Neural progenitor cell (in vitro differentiated cells): Measurements from ENCODE around the gene WFDC6. TPM values are rescaled to one million over a fixed set of nuclear protein-coding genes. Genes with fewer than 3 reads are reported as not detected.

Experiments used
- DNase-seq: peaks from one replicate; pipeline ENCODE4 v3.0.0-alpha.2; 2016; ENCODE audit warnings: low spot score
- H2AFZ ChIP-seq: fragments of 200-600 bp; sonication (generic); replicated peaks from 2 replicates; pipeline ENCODE4 v1.6.1; 2016; ENCODE audit warnings: antibody characterized with exemption
- H3F3A ChIP-seq: fragments of 200-600 bp; sonication (generic); 2 replicates; pipeline ENCODE4 v1.6.1; 2016; ENCODE audit warnings: antibody characterized with exemption, low read depth
- H3K27ac ChIP-seq: fragments of 200-600 bp; sonication (generic); 2 replicates; pipeline ENCODE4 v1.5.1; 2016; ENCODE audit warnings: mild to moderate bottlenecking
- H3K27me3 ChIP-seq: fragments of 200-600 bp; sonication (generic); 2 replicates; pipeline ENCODE4 v1.6.1; 2016; ENCODE audit warnings: mild to moderate bottlenecking, moderate library complexity
- H3K36me3 ChIP-seq: fragments of 200-600 bp; sonication (generic); 2 replicates; pipeline ENCODE4 v1.5.1; 2016
- H3K4me1 ChIP-seq: fragments of 200-600 bp; sonication (generic); 2 replicates; pipeline ENCODE4 v1.6.1; 2016; ENCODE audit warnings: mixed run types
- H3K4me2 ChIP-seq: fragments of 200-600 bp; sonication (generic); 2 replicates; pipeline ENCODE4 v1.6.1; 2016
- H3K4me3 ChIP-seq: fragments of 200-600 bp; sonication (generic); 2 replicates; pipeline ENCODE4 v1.5.1; 2016
- H3K79me2 ChIP-seq: fragments of 200-600 bp; sonication (generic); 2 replicates; pipeline ENCODE4 v1.6.1; 2016; ENCODE audit warnings: low read depth
- H3K9ac ChIP-seq: fragments of 200-600 bp; sonication (generic); 2 replicates; pipeline ENCODE4 v1.6.1; 2016
- H3K9me3 ChIP-seq: fragments of 200-600 bp; sonication (generic); 2 replicates; pipeline ENCODE4 v1.5.1; 2016; ENCODE audit warnings: low read depth
- H4K20me1 ChIP-seq: fragments of 200-600 bp; sonication (generic); 2 replicates; pipeline ENCODE4 v1.6.1; 2016; ENCODE audit warnings: low read depth
- H3K27ac Mint-ChIP-seq: 3 replicates; pipeline ENCODE4 v1.8.0; 2021; ENCODE audit warnings: mixed read lengths
- H3K27me3 Mint-ChIP-seq: 2 replicates; pipeline ENCODE4 v1.8.0; 2022; ENCODE audit warnings: low read depth, mild to moderate bottlenecking, inconsistent platforms, moderate library complexity, mixed read lengths; ENCODE audit not compliant: insufficient read depth
- H3K36me3 Mint-ChIP-seq: 3 replicates; pipeline ENCODE4 v1.8.0; 2021; ENCODE audit warnings: mixed read lengths
- H3K4me1 Mint-ChIP-seq: 3 replicates; pipeline ENCODE4 v1.8.0; 2021; ENCODE audit warnings: mixed read lengths
- H3K4me3 Mint-ChIP-seq: 3 replicates; pipeline ENCODE4 v1.8.0; 2021; ENCODE audit warnings: mild to moderate bottlenecking, moderate library complexity, mixed read lengths
- H3K9me3 Mint-ChIP-seq: 3 replicates; pipeline ENCODE4 v1.8.0; 2020; ENCODE audit warnings: mixed read lengths
- EZH2 ChIP-seq: fragments of 200-600 bp; sonication (generic); IDR thresholded peaks from 2 replicates; pipeline ENCODE4 v1.6.1; 2017; ENCODE audit warnings: antibody characterized with exemption, mild to moderate bottlenecking, moderate library complexity
- EZH2phosphoT487 ChIP-seq: fragments of 200-600 bp; sonication (generic); IDR thresholded peaks from 2 replicates; pipeline ENCODE4 v1.6.1; 2017; ENCODE audit warnings: antibody characterized with exemption
- total RNA-seq: library from RNA; depleted of rRNA; stranded (reverse); fragments of >200 nt; gene quantifications from 2 replicates; pipeline ENCODE4 v1.2.3, GENCODE V29; 2015; ENCODE audit warnings: low replicate concordance
- TF ChIP-seq, protein P1 (sequence below): fragments of 200-600 bp; sonication (generic); IDR thresholded peaks from 2 replicates; pipeline ENCODE4 v1.5.1; 2017; ENCODE audit warnings: antibody characterized with exemption, mild to moderate bottlenecking

WFDC6 gene
- total RNA-seq, 1 donor from 2014 or later, result not detected

DNA sequence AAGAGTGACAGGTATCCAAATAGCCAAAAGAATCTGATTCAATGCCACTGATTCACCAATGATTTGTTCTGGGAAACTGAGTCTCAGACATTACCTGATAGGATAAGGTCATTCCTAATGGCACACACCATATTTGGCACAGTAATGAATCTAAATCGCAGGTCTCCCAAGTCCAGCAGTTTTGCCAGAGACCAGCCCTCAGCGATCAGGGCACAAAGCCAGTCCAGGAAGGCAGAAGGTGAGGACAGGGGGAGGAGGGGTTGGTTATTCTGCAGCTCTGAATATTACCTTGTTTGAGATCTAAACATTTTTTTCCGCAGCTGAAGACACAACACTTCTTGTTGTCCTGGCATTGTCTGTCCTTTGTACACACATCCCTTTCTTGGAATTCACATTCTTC is 6.1 kb upstream of the WFDC6 start:
- Histone ChIP-seq H3K36me3 (no peaks in the 10 kb centered on the region), H3K79me2 (no peaks in the 10 kb centered on the region), H3K27me3 (no peaks in the 10 kb centered on the region), H3K9ac (no peak overlapping the region), H3K27ac (no peak overlapping the region), H3F3A (no peaks in the 10 kb centered on the region), H3K4me3 (no peak overlapping the region), H3K4me2 (no peak overlapping the region), H3K4me1 (no peaks in the 10 kb centered on the region), H3K9me3 (no peaks in the 10 kb centered on the region), H4K20me1 (no peaks in the 10 kb centered on the region), H2AFZ (peak overlapping the region; percentile 52)
- Mint-ChIP-seq H3K4me3 (no peak overlapping the region), H3K27ac (no peak overlapping the region), H3K4me1 (no peaks in the 10 kb centered on the region), H3K36me3 (no peaks in the 10 kb centered on the region), H3K9me3 (no peaks in the 10 kb centered on the region), H3K27me3 (peaks cover 8% of the 10 kb centered on the region)
- DNase-seq, result no peak
- TF ChIP-seq, protein P1, sequence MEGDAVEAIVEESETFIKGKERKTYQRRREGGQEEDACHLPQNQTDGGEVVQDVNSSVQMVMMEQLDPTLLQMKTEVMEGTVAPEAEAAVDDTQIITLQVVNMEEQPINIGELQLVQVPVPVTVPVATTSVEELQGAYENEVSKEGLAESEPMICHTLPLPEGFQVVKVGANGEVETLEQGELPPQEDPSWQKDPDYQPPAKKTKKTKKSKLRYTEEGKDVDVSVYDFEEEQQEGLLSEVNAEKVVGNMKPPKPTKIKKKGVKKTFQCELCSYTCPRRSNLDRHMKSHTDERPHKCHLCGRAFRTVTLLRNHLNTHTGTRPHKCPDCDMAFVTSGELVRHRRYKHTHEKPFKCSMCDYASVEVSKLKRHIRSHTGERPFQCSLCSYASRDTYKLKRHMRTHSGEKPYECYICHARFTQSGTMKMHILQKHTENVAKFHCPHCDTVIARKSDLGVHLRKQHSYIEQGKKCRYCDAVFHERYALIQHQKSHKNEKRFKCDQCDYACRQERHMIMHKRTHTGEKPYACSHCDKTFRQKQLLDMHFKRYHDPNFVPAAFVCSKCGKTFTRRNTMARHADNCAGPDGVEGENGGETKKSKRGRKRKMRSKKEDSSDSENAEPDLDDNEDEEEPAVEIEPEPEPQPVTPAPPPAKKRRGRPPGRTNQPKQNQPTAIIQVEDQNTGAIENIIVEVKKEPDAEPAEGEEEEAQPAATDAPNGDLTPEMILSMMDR, result no peak
- TF ChIP-seq EZH2, result no peak
- no peak for TF ChIP-seq EZH2phosphoT487

DNA sequence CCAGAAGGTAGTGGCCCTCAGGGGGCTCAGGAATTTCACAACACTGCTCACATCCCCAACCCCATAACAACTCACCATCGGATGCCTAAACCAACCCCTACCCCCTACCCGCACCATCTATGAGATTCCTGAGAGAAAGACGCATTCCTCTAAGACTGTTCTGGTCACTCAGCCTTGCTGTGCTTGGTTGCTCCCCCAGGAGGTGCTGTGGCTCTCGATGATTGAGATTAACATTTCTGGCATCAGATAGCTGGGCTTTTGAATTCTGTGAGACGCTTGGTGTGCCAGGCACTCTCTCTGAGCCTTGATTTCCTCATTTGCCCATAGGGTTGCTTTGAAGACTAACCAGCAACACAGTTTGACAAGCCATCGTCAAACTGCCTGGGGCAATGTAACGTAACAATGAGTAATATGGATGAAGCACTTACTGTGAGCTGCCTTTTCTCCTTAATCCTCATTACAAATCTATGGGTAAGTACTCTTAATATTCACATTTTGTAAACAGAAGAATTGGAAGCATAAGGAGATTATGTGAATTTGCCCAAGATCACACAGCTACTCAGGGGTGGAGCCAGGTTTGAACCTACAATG is 978 bp downstream of the WFDC6 start:
- H3K4me1 ChIP-seq, result no peaks in the 10 kb centered on the region
- Mint-ChIP-seq H3K27ac (no peak overlapping the region), H3K36me3 (no peaks in the 10 kb centered on the region), H3K9me3 (no peaks in the 10 kb centered on the region), H3K4me3 (no peak overlapping the region), H3K27me3 (peaks cover 5% of the 10 kb centered on the region), H3K4me1 (no peaks in the 10 kb centered on the region)
- H3K79me2 ChIP-seq, result no peaks in the 10 kb centered on the region
- H3K4me2 ChIP-seq, result no peak overlapping the region
- no peak overlapping the region for H3K27ac ChIP-seq
- H3K9ac ChIP-seq, result no peak overlapping the region
- H3F3A ChIP-seq, result no peaks in the 10 kb centered on the region
- H2AFZ ChIP-seq, result no peak overlapping the region
- peak; percentile 13 for DNase-seq
- no peak overlapping the region for H3K4me3 ChIP-seq
- H3K9me3 ChIP-seq, result no peaks in the 10 kb centered on the region
- TF ChIP-seq, protein P1, result peak; percentile 37
- TF ChIP-seq EZH2phosphoT487, result no peak
- H3K36me3 ChIP-seq, result no peaks in the 10 kb centered on the region
- no peaks in the 10 kb centered on the region for H4K20me1 ChIP-seq
- H3K27me3 ChIP-seq, result no peaks in the 10 kb centered on the region

DNA sequence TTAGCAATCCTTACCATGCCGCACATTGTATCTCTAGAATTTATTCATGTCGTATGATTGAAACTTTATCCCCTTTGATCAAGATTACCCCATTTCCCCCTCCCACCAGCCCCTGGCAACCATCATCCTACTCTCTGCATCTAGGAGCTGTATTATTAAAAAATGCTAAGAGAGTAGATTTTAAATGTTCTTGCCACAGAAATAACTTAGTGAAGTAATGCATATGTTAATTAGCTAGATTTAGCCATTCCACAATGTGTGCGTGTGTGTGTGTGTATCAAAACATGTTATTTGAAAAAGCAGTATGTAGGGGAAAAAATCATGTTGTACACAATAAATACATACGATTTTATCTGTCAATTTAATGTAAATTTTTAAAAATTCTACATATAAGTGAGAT is 12.0 kb downstream of the WFDC6 start:
- H3F3A ChIP-seq, result no peaks in the 10 kb centered on the region
- no peaks in the 10 kb centered on the region for H3K36me3 Mint-ChIP-seq
- TF ChIP-seq EZH2phosphoT487, result no peak
- TF ChIP-seq EZH2, result no peak
- TF ChIP-seq, protein P1, result no peak
- no peak overlapping the region for H3K4me3 ChIP-seq
- H3K4me1 ChIP-seq, result no peaks in the 10 kb centered on the region
- peaks cover 7% of the 10 kb centered on the region for H3K27me3 Mint-ChIP-seq
- H3K9ac ChIP-seq, result no peak overlapping the region
- no peak overlapping the region for H3K27ac ChIP-seq
- no peak for DNase-seq
- no peaks in the 10 kb centered on the region for H3K9me3 ChIP-seq
- H3K9me3 Mint-ChIP-seq, result no peaks in the 10 kb centered on the region
- H3K4me3 Mint-ChIP-seq, result no peak overlapping the region
- H2AFZ ChIP-seq, result no peak overlapping the region
- no peak overlapping the region for H3K4me2 ChIP-seq
- no peaks in the 10 kb centered on the region for H3K36me3 ChIP-seq
- no peaks in the 10 kb centered on the region for H4K20me1 ChIP-seq
- no peak overlapping the region for H3K27ac Mint-ChIP-seq
- H3K4me1 Mint-ChIP-seq, result no peaks in the 10 kb centered on the region
- no peaks in the 10 kb centered on the region for H3K79me2 ChIP-seq
- H3K27me3 ChIP-seq, result peaks cover 15% of the 10 kb centered on the region
